Liver (tissue), 9 donors: ENCODE results near the gene NINJ1. TPM values are rescaled to one million over a fixed set of nuclear protein-coding genes. Genes with fewer than 3 reads are reported as not detected.

Experiments
- DNase-seq: peaks from one replicate; pipeline ENCODE4 v3.0.0-alpha.2; 2017; ENCODE audit warnings: low spot score
- H3K27ac ChIP-seq, 2 donors: one replicate each; pipeline ENCODE4 v1.7.0; 2013; ENCODE audit warnings: inconsistent platforms in 2 of 2, low read length in 2 of 2, control low read depth in 1 of 2, low read depth in 1 of 2, mild to moderate bottlenecking in 1 of 2
- H3K27me3 ChIP-seq, 4 donors: one replicate each; pipeline versions ENCODE4 v1.6.1 to v1.7.0; 2013; ENCODE audit warnings: low read length in 3 of 4, inconsistent platforms in 1 of 4, mild to moderate bottlenecking in 1 of 4, moderate library complexity in 1 of 4; ENCODE audit not compliant: control insufficient read depth in 4 of 4, insufficient read depth in 4 of 4
- H3K36me3 ChIP-seq, 4 donors: one replicate each; pipeline versions ENCODE4 v1.6.1 to v1.7.0; 2013; ENCODE audit warnings: low read length in 3 of 4, mild to moderate bottlenecking in 3 of 4, low read depth in 1 of 4, moderate library complexity in 1 of 4; ENCODE audit not compliant: control insufficient read depth in 4 of 4, insufficient read depth in 3 of 4
- H3K4me1 ChIP-seq, 4 donors: one replicate each; pipeline versions ENCODE4 v1.6.1 to v1.7.0; 2013; ENCODE audit warnings: low read length in 3 of 4, mild to moderate bottlenecking in 3 of 4, moderate library complexity in 1 of 4; ENCODE audit not compliant: control insufficient read depth in 4 of 4, insufficient read depth in 4 of 4
- H3K4me3 ChIP-seq, 3 donors: one replicate each; pipeline versions ENCODE4 v1.6.1 to v1.7.0; 2013; ENCODE audit warnings: low read length in 3 of 3, control low read depth in 1 of 3, low read depth in 1 of 3, mild to moderate bottlenecking in 1 of 3
- H3K9ac ChIP-seq, 2 donors: one replicate each; pipeline ENCODE4 v1.7.0; 2013; ENCODE audit warnings: low read length in 2 of 2, mild to moderate bottlenecking in 2 of 2, moderate library complexity in 2 of 2, control low read depth in 1 of 2, low read depth in 1 of 2
- H3K9me3 ChIP-seq, 4 donors: one replicate each; pipeline versions ENCODE4 v1.6.1 to v1.7.0; 2013; ENCODE audit warnings: low read length in 3 of 4; ENCODE audit not compliant: control insufficient read depth in 4 of 4
- ATF3 ChIP-seq: IDR thresholded peaks from 2 replicates; pipeline ENCODE4 v1.6.1; 2016; ENCODE audit warnings: antibody characterized with exemption
- EGR1 ChIP-seq, 2 donors: IDR thresholded peaks; 2 replicates each; pipeline ENCODE4 v1.6.1; 2016 to 2018; ENCODE audit warnings: antibody characterized with exemption in 2 of 2, low read depth in 2 of 2
- FOXA2 ChIP-seq: IDR thresholded peaks from 2 replicates; pipeline ENCODE4 v1.6.1; 2016; ENCODE audit warnings: antibody characterized with exemption
- GABPA ChIP-seq, 2 donors: IDR thresholded peaks in 1 of 2; conservative IDR thresholded peaks in 1 of 2; 2 replicates each; pipeline ENCODE4 v1.6.1; 2016; ENCODE audit warnings: antibody characterized with exemption in 2 of 2, mild to moderate bottlenecking in 1 of 2, moderate library complexity in 1 of 2
- HNF4A ChIP-seq, 2 donors: conservative IDR thresholded peaks; 2 replicates each; pipeline ENCODE4 v1.6.1; 2016; ENCODE audit warnings: antibody characterized with exemption in 2 of 2, mild to moderate bottlenecking in 2 of 2
- HNF4G ChIP-seq: IDR thresholded peaks from 2 replicates; pipeline ENCODE4 v1.6.1; 2016; ENCODE audit warnings: antibody characterized with exemption
- JUND ChIP-seq, 2 donors: IDR thresholded peaks; 2 replicates each; pipeline ENCODE4 v1.6.1; 2016; ENCODE audit warnings: antibody characterized with exemption in 2 of 2
- REST ChIP-seq: IDR thresholded peaks from 2 replicates; pipeline ENCODE4 v1.6.1; 2016; ENCODE audit warnings: antibody characterized with exemption, mild to moderate bottlenecking
- RXRA ChIP-seq, 2 donors: IDR thresholded peaks; 2 replicates each; pipeline ENCODE4 v1.6.1; 2017 to 2018; ENCODE audit warnings: antibody characterized with exemption in 2 of 2, mild to moderate bottlenecking in 1 of 2
- SP1 ChIP-seq: IDR thresholded peaks from 2 replicates; pipeline ENCODE4 v1.6.1; 2018; ENCODE audit warnings: antibody characterized with exemption, mild to moderate bottlenecking
- YY1 ChIP-seq: IDR thresholded peaks from 2 replicates; pipeline ENCODE4 v1.6.1; 2016; ENCODE audit warnings: antibody characterized with exemption, mild to moderate bottlenecking
- ZBTB33 ChIP-seq: IDR thresholded peaks from 2 replicates; pipeline ENCODE4 v1.6.1; 2016; ENCODE audit warnings: antibody characterized with exemption
- WGBS: extraction: QIAGEN DNeasy Blood & Tissue Kit; methylation state at CpG from one replicate; pipeline ENCODE4 v1.1.7; 2013; 5-methylcytosine and 5-hydroxymethylcytosine counted together
- polyA plus RNA-seq, 2 donors: library from polyadenylated mRNA; stranded (reverse) in 1 of 2; unstranded in 1 of 2; fragments of 200-250 nt in 1 of 2; fragments of >200 nt in 1 of 2; fragmentation: Nextera tagmentation in 1 of 2; extraction: Ambion mirVana in 1 of 2; gene quantifications; one replicate each; pipeline versions ENCODE4 v1.2.1 to v1.2.3, GENCODE V29; 2013 to 2015
- total RNA-seq, 2 donors: library from RNA; depleted of rRNA; stranded (reverse); fragments of >200 nt; gene quantifications; one replicate each; pipeline ENCODE4 v1.2.3, GENCODE V29; 2014
- TF ChIP-seq, protein P1 (sequence below): IDR thresholded peaks from 2 replicates; pipeline ENCODE4 v1.6.1; 2016; ENCODE audit warnings: antibody characterized with exemption
- donor health status: healthy.
- donor health status: healthy.
- donor health status: healthy.
- donor health status: healthy.
- donor health status: healthy.

NINJ1 gene
- total and polyA plus RNA-seq, 4 donors: 31.2 to 72.1 (median 55.2) TPM

DNA sequence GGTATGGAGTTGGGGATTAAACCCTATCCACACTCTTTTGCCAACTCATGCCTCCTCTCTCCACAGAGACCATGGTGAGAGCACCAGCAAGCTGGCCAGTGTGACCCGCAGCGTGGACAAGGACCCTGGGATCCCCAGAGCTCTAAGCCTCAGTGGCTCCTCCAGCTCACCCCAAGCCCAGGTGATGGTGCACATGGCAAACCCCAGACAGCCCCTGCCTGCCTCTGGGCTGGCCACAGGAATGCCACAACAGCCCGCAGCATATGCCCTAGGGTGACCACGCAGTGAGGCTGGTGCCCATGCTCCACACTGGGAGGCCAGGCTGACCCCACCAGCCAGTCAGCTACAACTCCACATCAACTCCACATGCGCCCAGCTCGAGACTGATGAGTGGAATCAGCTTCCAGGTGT, 49.6 kb downstream of the NINJ1 start (continued):
- no peak for TF ChIP-seq ZBTB33
- no peak for TF ChIP-seq RXRA (IDR thresholded peaks at IDR 0.05)
- no peak for TF ChIP-seq FOXA2

DNA sequence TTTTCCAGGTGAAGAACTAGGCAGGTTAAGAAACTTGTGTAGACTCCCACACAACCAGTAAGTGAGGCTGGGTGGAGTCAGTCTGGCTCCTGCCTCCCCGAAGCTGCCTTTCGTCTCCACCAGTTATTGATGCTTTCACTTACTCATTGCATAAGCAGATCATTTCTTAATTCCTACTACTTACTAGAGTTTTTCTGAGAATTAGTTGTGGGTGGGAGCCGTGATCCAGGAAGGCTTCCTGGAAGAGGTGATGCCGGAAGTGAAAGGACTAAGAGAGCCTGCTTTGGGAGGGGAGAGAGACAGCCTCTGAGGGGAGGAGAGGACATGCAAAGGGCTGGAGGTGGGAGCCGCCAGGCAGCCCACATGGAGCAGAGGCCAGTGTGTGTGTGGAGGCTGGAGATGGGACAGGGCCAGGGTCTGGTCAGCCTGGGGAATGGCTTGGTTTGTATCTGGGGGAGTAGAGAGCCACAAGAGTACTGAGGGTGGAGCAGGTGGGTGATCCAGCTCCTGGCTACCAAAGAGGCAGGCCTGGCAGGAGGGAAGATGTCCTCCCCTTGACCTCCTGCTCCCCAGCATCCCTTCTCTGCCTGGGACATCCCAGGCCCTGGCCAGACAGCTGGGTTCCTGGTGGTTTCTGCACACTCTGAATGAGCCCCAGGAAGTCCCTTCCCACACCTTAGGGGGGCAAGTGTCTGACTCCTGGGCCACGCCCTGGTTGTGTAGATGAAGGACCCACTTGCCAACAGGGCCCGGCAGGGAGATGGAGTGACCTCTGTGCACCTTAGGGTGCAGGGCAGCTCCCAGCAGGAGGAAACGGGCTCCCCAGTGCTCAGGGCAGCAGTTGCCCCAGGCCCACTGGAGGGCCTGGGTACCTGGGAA, 50.2 kb downstream of the NINJ1 start:
- Histone ChIP-seq H3K9ac (no peak overlapping the region), H3K27me3 (no peaks in the 10 kb centered on the region), H3K4me3 (no peak overlapping the region), H3K27ac (no peak overlapping the region), H3K4me1 (no peaks in the 10 kb centered on the region), H3K9me3 (peaks cover 0 to 2% (median 0%) of the 10 kb centered on the region in 4 donors), H3K36me3 (peaks cover 0 to 9% (median 0%) of the 10 kb centered on the region in 4 donors)
- 92% methylated on average over 8 of the region's 8 CpGs for WGBS
- no peak for DNase-seq
- TF ChIP-seq JUND (IDR thresholded peaks at IDR 0.05) (no peak), GABPA (IDR thresholded peaks at IDR 0.05 in 1 of 2, conservative IDR thresholded peaks at IDR 0.05 in 1 of 2) (no peak), ATF3 (no peak), HNF4G (no peak), HNF4A (conservative IDR thresholded peaks at IDR 0.05) (no peak)

GRCh38 chr9:93082841-93083411, 51.1 kb downstream of the NINJ1 start:
- no peak for TF ChIP-seq REST
- no peak for TF ChIP-seq SP1
- TF ChIP-seq FOXA2: no peak
- TF ChIP-seq, protein P1, sequence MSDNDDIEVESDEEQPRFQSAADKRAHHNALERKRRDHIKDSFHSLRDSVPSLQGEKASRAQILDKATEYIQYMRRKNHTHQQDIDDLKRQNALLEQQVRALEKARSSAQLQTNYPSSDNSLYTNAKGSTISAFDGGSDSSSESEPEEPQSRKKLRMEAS: no peak
- no peak for TF ChIP-seq EGR1 (IDR thresholded peaks at IDR 0.05; ENCODE audit: low read depth in 2 of 2)
- no peak for TF ChIP-seq YY1
- Histone ChIP-seq H3K9ac (no peak overlapping the region), H3K27ac (no peak overlapping the region), H3K36me3 (peaks cover 0 to 9% (median 0%) of the 10 kb centered on the region in 4 donors), H3K4me1 (no peaks in the 10 kb centered on the region), H3K4me3 (no peak overlapping the region), H3K27me3 (no peaks in the 10 kb centered on the region), H3K9me3 (peaks cover 0 to 2% (median 0%) of the 10 kb centered on the region in 4 donors)
- DNase-seq: no peak
- WGBS: 82% methylated on average over 18 of the region's 18 CpGs
